Measurements from ENCODE around the gene ZCCHC2. TPM values are rescaled to one million over a fixed set of nuclear protein-coding genes. Genes with fewer than 3 reads are reported as not detected.
A peak's percentile ranks its signal among the peaks of the same experiment; 100 is the strongest.

The ZCCHC2 gene
- polyA plus RNA-seq, 2 of the 4 experiments (the other 2 are of a cell fraction) = 7.6 to 12.5 TPM

DNA sequence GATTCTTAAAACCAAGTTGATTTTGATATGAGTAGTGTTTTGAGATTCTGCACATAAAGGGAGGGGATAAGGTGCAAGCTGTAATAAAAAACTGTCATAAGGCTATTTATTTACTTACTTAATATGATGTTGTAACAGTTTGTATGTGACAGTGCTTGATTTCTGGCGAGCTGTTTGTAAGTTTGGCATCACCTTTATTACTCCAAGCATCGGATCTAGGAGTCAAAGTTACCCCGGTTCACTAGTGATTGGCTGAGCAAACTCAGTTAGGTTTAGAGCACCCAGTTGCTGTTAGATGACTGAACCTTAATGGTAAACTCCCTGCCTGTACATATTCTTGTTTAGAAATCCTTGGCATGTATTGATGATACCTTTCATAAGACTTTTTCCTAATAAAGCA is 16.1 kb downstream of the ZCCHC2 start:
- WGBS (ENCODE audit: missing lambda C conversion rate) = 77% methylated on average over 3 of the region's 3 CpGs
- CTCF ChIA-PET = no interaction called here
- Histone ChIP-seq H3K9me3 (no peaks in the 10 kb centered on the region), H3K4me3 (no peak overlapping the region), H3K27ac (peak overlapping the region in 1 of 2 experiments; percentile 19; a peak in 1 of 6 replicates), H3K4me1 (peaks cover 25% of the 10 kb centered on the region; the same call in 2 of the 3 replicates), H3K4me2 (peak overlapping the region; percentile 14; the same call in 1 of the 3 replicates)
- DNase-seq (ENCODE audit: low read depth in 1 of 2, low spot score in 1 of 2) = no peak
- POLR2A ChIA-PET = no interaction called here
- no peak for ATAC-seq
- TF ChIP-seq NR3C1 (IDR thresholded peaks at IDR 0.05) = no peak
- no peak for TF ChIP-seq HDAC2 (IDR thresholded peaks at IDR 0.05)
- TF ChIP-seq RFX5 (IDR thresholded peaks at IDR 0.05) = no peak
- TF ChIP-seq HOXA7 (CRISPR knock-in tag; IDR thresholded peaks at IDR 0.05) = no peak
- TF ChIP-seq HEYL (CRISPR knock-in tag; IDR thresholded peaks at IDR 0.05) = no peak
- TF ChIP-seq, protein P1, sequence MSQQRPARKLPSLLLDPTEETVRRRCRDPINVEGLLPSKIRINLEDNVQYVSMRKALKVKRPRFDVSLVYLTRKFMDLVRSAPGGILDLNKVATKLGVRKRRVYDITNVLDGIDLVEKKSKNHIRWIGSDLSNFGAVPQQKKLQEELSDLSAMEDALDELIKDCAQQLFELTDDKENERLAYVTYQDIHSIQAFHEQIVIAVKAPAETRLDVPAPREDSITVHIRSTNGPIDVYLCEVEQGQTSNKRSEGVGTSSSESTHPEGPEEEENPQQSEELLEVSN (IDR thresholded peaks at IDR 0.05; ENCODE audit: borderline replicate concordance, low read depth) = no peak
- no peak for TF ChIP-seq ZSCAN20 (CRISPR knock-in tag; IDR thresholded peaks at IDR 0.05)
- TF ChIP-seq, protein P2, sequence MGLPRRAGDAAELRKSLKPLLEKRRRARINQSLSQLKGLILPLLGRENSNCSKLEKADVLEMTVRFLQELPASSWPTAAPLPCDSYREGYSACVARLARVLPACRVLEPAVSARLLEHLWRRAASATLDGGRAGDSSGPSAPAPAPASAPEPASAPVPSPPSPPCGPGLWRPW (IDR thresholded peaks at IDR 0.05) = no peak
- TF ChIP-seq, protein P3, sequence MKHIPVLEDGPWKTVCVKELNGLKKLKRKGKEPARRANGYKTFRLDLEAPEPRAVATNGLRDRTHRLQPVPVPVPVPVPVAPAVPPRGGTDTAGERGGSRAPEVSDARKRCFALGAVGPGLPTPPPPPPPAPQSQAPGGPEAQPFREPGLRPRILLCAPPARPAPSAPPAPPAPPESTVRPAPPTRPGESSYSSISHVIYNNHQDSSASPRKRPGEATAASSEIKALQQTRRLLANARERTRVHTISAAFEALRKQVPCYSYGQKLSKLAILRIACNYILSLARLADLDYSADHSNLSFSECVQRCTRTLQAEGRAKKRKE (CRISPR knock-in tag; IDR thresholded peaks at IDR 0.05; ENCODE audit: low read depth) = no peak
- no peak for TF ChIP-seq BHLHE40 (IDR thresholded peaks at IDR 0.05; ENCODE audit: low read depth, low read length)
- TF ChIP-seq KDM1A (IDR thresholded peaks at IDR 0.05; ENCODE audit: low read depth) = no peak
- no peak for TF ChIP-seq GATA3 (IDR thresholded peaks at IDR 0.05; ENCODE audit: borderline replicate concordance)
- TF ChIP-seq TFCP2L1 (CRISPR knock-in tag; IDR thresholded peaks at IDR 0.05) = no peak
- no peak for TF ChIP-seq RNF2 (IDR thresholded peaks at IDR 0.05; ENCODE audit: borderline replicate concordance, low read depth)
- TF ChIP-seq SMC3 (IDR thresholded peaks at IDR 0.05) = no peak
- no peak for FAIRE-seq

DNA sequence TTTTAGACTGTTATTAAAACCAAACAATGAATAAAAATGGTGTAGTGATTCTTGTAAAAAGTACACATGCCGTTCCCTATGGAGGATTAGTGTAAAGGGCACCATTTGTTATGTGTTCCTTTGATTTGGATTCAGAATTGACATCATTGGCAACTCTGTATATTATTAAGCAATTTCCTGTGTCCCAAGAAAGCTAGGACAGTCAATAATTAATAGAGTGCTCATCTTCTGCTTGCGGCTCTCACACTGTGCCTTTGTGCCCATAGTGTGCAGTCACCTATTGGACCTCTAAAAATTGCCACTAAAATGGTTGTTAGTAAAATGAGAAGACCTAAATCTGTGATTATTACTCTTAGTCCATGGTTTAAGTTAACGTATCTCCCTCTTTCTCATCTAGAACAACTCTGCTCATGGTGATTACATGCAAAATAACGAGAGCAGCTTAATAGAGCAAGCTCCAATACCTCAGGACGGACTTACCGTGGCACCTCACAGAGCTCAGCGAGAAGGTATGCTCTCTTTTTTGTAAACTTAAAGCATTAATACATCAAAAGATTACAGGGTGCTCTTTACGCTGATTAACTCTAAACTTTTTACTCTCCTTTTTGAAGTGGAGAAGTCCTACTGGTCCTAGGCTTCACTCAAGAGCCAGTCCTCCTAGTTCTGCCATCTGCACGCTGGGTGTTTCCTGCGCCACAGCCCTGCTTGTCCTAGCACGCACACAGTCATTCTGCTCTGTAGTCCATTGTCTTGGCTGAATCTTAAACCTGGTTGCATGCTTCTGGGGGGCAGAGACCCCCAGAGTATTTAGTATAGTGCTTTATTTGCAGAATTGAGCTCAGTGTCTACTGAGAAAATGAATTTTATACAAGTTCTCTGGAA is 16.7 kb downstream of the ZCCHC2 start:
- Histone ChIP-seq H3K4me3 (no peak overlapping the region), H3K4me1 (peaks cover 19% of the 10 kb centered on the region; the same call in 2 of the 3 replicates), H3K27ac (no peak overlapping the region; a peak in 1 of 6 replicates), H3K9me3 (no peaks in the 10 kb centered on the region), H3K4me2 (peak overlapping the region; percentile 14; the same call in 1 of the 3 replicates)
- FAIRE-seq = no peak
- ChIA-PET CTCF (no interaction called here), POLR2A (no interaction called here)
- TF ChIP-seq, protein P2 (IDR thresholded peaks at IDR 0.05) = no peak
- TF ChIP-seq TP53 (CRISPR knock-in tag; IDR thresholded peaks at IDR 0.05) (no peak), CBX8 (IDR thresholded peaks at IDR 0.05) (no peak), EHMT2 (IDR thresholded peaks at IDR 0.05; ENCODE audit: low read depth) (no peak), NR3C1 (IDR thresholded peaks at IDR 0.05) (no peak), POLR2AphosphoS2 (conservative IDR thresholded peaks at IDR 0.05; ENCODE audit: low read length) (no peak), CHD4 (IDR thresholded peaks at IDR 0.05; ENCODE audit: borderline replicate concordance) (no peak)
- TF ChIP-seq, protein P4, sequence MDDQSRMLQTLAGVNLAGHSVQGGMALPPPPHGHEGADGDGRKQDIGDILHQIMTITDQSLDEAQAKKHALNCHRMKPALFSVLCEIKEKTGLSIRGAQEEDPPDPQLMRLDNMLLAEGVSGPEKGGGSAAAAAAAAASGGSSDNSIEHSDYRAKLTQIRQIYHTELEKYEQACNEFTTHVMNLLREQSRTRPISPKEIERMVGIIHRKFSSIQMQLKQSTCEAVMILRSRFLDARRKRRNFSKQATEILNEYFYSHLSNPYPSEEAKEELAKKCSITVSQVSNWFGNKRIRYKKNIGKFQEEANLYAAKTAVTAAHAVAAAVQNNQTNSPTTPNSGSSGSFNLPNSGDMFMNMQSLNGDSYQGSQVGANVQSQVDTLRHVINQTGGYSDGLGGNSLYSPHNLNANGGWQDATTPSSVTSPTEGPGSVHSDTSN (IDR thresholded peaks at IDR 0.05) = no peak
- 91% methylated on average over 11 of the region's 11 CpGs for WGBS (ENCODE audit: missing lambda C conversion rate)
- no peak for DNase-seq (ENCODE audit: low read depth in 1 of 2, low spot score in 1 of 2)
- ATAC-seq = no peak
